Neural crest cell (in vitro differentiated cells): ENCODE measurements around the gene LUC7L. TPM values are rescaled to one million over a fixed set of nuclear protein-coding genes. Genes with fewer than 3 reads are reported as not detected.
A peak's percentile ranks its signal among the peaks of the same experiment; 100 is the strongest.
"Not testable (repeated sequence)": the region's sequence is repeated elsewhere in the genome, so short reads cannot be mapped to it uniquely, and the experiment has no call there.

Source experiments
- DNase-seq: peaks from one replicate; pipeline ENCODE4 v3.0.0; 2021; ENCODE audit warnings: low read depth, mixed read lengths, low spot score
- H3K27ac Mint-ChIP-seq: one replicate; pipeline ENCODE4 v1.8.0; 2021; ENCODE audit warnings: mild to moderate bottlenecking, mixed read lengths; ENCODE audit not compliant: unreplicated experiment
- H3K27me3 Mint-ChIP-seq: 2 replicates; pipeline ENCODE4 v1.8.0; 2021; ENCODE audit warnings: low read depth, mild to moderate bottlenecking, mixed read lengths
- H3K36me3 Mint-ChIP-seq: 2 replicates; pipeline ENCODE4 v1.8.0; 2021; ENCODE audit warnings: low read depth, mild to moderate bottlenecking, mixed read lengths
- H3K4me1 Mint-ChIP-seq: 2 replicates; pipeline ENCODE4 v1.8.0; 2021; ENCODE audit warnings: mixed read lengths
- H3K4me3 Mint-ChIP-seq: one replicate; pipeline ENCODE4 v1.8.0; 2021; ENCODE audit warnings: mild to moderate bottlenecking, mixed read lengths
- H3K9me3 Mint-ChIP-seq: 2 replicates; pipeline ENCODE4 v1.8.0; 2021; ENCODE audit warnings: mixed read lengths
- total RNA-seq: library from RNA; stranded (reverse); gene quantifications from 2 replicates; pipeline ENCODE4 v1.2.1, GENCODE V29; 2021
- TF ChIP-seq, protein P1 (sequence below): fragments of 200-600 bp; sonication (generic); conservative IDR thresholded peaks from 2 replicates; pipeline ENCODE4 v1.5.0; 2021; ENCODE audit warnings: antibody characterized with exemption, mild to moderate bottlenecking

LUC7L gene
- total RNA-seq, 1 donor from 2014 or later, result 177 TPM

DNA sequence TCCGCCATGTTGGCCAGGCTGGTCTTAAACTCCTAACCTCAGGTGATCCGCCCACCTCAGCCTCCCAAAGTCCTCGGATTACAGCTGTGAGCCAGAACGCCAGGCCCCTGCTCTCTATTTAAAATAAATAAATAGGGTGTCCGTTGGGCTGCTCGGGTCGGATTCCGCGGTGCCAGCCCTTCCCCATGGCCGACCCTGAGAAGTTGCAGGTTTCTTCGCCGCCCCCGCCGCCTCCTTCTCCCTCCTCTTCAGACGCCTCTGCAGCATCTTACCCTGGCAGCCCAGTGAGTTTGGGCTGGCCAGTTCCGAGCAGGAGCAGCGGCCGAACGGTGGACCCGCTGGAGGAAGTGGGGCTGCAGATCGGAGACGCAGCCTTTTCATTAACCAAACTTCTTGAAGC is 1.7 kb upstream of the LUC7L start:
- peak overlapping the region; percentile 85 for H3K4me3 Mint-ChIP-seq
- no peaks in the 10 kb centered on the region for H3K27me3 Mint-ChIP-seq
- H3K9me3 Mint-ChIP-seq, result no peaks in the 10 kb centered on the region
- DNase-seq, result no peak
- H3K4me1 Mint-ChIP-seq, result peaks cover 43% of the 10 kb centered on the region
- H3K27ac Mint-ChIP-seq, result no peak overlapping the region
- H3K36me3 Mint-ChIP-seq, result peaks cover 5% of the 10 kb centered on the region
- TF ChIP-seq, protein P1, sequence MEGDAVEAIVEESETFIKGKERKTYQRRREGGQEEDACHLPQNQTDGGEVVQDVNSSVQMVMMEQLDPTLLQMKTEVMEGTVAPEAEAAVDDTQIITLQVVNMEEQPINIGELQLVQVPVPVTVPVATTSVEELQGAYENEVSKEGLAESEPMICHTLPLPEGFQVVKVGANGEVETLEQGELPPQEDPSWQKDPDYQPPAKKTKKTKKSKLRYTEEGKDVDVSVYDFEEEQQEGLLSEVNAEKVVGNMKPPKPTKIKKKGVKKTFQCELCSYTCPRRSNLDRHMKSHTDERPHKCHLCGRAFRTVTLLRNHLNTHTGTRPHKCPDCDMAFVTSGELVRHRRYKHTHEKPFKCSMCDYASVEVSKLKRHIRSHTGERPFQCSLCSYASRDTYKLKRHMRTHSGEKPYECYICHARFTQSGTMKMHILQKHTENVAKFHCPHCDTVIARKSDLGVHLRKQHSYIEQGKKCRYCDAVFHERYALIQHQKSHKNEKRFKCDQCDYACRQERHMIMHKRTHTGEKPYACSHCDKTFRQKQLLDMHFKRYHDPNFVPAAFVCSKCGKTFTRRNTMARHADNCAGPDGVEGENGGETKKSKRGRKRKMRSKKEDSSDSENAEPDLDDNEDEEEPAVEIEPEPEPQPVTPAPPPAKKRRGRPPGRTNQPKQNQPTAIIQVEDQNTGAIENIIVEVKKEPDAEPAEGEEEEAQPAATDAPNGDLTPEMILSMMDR, result no peak

DNA sequence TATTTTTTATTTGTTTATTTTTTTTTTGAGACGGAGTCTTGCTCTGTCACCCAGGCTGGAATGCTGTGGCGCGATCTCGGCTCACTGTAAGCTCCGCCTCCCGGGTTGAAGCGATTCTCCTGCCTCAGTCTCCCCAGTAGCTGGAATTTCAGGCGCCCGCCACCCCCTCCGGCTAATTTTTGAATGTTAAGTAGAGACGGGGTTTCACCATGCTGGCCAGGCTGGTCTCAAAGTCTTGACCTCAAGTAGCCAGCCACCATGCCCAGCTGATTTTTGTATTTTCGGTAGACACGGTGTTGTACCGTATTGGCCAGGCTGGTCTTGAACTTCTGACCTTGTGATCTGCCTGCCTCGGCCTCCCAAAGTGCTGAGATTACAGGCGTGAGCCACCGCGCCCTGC is 1.1 kb upstream of the LUC7L start:
- Mint-ChIP-seq H3K4me3 (peak overlapping the region; percentile 85), H3K4me1 (peaks cover 39% of the 10 kb centered on the region)
- H3K36me3 Mint-ChIP-seq, H3K9me3 Mint-ChIP-seq, DNase-seq, H3K27me3 Mint-ChIP-seq, H3K27ac Mint-ChIP-seq: not testable (repeated sequence)

DNA sequence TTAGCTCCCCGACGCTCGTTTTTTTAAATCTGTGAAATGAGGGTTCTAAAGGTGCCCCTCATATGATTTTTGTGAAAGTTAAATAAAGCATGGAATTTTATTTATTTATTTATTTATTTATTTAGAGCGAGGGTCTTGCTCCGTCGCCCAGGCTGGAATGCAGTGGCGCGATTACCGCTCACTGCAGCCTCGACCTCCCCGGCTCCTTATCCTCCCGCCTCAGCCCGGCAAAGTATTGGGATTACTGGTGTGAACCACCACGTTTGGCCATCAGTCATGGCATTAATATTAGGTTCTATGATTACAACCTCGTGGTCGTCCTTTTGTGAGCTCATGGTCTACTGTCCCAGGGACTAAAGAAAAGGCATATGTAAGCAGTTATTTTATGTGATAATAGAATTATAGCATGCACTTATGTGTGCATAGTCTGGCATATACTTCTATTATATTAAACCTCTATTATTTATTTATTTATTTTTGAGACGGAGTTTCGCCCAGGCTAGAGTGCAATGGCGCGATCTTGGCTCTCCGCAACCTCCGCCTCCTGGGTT is 557 bp upstream of the LUC7L start:
- Mint-ChIP-seq H3K4me3 (peak overlapping the region; percentile 94), H3K27ac (no peak overlapping the region), H3K4me1 (peaks cover 34% of the 10 kb centered on the region), H3K36me3 (peaks cover 7% of the 10 kb centered on the region), H3K27me3 (no peaks in the 10 kb centered on the region), H3K9me3 (no peaks in the 10 kb centered on the region)
- DNase-seq, result no peak
- TF ChIP-seq, protein P1, result no peak

DNA sequence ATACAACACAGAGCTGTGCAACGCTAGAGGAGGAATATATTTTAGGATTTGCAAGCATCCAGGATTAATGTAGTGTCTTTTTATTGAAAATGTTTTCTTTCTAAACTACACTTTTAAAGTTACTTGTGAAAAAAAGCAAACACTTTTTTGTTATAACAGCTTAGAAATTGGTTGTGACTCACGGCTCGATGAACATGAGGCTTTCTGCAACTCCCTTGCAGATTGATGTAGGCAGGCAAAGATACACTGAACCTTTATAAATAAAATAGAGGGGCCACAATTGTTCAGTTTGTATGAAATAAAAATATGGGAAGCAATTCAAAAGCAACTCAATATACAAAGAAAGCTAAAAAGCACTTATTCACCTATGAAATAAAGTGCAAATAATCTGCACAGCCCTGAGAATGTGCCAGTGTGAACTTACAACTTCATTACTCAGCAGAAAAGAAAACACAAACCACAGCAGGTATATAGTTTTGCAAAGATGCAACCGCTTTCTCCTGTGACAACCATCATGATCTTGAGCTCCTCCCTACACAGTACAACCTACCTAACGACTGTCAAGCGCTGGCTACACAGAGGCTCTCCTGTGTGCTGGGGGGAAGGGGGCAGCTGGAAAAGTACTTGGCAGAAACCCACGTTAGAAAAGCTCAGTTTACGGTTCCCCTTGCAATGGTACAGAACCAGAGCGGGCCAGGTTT is 948 bp downstream of the LUC7L start:
- H3K27ac Mint-ChIP-seq, result peak overlapping the region; percentile 98
- peaks cover 7% of the 10 kb centered on the region for H3K36me3 Mint-ChIP-seq
- no peaks in the 10 kb centered on the region for H3K27me3 Mint-ChIP-seq
- peaks cover 29% of the 10 kb centered on the region for H3K4me1 Mint-ChIP-seq
- no peaks in the 10 kb centered on the region for H3K9me3 Mint-ChIP-seq
- H3K4me3 Mint-ChIP-seq, result peak overlapping the region; percentile 94
- TF ChIP-seq, protein P1, result no peak
- DNase-seq, result no peak

DNA sequence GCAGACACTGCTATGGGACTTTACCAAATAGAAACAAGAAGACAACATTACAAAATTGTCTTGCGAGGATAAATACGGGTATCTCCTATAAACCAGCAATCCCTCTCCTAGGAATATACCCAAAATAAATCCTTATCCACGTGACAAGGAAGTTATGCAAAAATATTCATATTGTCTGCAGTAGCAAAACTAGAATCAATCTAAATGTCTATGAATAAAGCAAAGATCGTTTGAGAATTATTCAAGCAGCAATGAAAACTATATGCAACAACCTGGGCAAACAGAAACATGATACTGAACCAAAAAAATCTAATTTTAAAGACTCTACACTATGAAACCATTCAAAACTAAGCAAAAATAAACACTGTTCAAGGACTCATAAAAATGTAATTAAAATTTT is 9.2 kb downstream of the LUC7L start:
- H3K36me3 Mint-ChIP-seq, result peaks cover 5% of the 10 kb centered on the region
- H3K27me3 Mint-ChIP-seq, result no peaks in the 10 kb centered on the region
- H3K4me1 Mint-ChIP-seq, result no peaks in the 10 kb centered on the region
- H3K4me3 Mint-ChIP-seq, result no peak overlapping the region
- no peaks in the 10 kb centered on the region for H3K9me3 Mint-ChIP-seq
- DNase-seq, result no peak
- no peak overlapping the region for H3K27ac Mint-ChIP-seq
- TF ChIP-seq, protein P1, result no peak

DNA sequence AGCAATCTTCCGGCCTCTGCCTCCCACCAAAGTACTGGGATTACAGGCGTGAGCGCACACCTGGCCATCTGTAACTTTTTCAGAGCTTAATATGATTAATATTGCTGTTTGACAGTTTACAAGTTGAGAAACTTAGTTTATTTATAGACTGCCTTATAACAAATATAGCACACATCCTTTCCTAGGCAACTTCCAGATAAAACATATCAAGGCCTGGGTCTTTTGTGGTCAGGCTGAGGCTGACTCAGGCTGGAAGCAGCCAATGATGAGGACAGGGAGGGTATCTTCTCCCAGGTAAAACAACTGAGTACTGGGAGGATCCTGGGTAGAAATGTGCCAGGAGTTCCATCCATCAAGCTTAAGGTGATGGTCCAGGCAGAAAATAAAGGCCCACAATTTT is 16.2 kb downstream of the LUC7L start:
- Mint-ChIP-seq H3K27me3 (no peaks in the 10 kb centered on the region), H3K9me3 (no peaks in the 10 kb centered on the region), H3K36me3 (peaks cover 13% of the 10 kb centered on the region), H3K4me1 (no peaks in the 10 kb centered on the region), H3K27ac (no peak overlapping the region), H3K4me3 (no peak overlapping the region)
- no peak for DNase-seq
- TF ChIP-seq, protein P1, result no peak

DNA sequence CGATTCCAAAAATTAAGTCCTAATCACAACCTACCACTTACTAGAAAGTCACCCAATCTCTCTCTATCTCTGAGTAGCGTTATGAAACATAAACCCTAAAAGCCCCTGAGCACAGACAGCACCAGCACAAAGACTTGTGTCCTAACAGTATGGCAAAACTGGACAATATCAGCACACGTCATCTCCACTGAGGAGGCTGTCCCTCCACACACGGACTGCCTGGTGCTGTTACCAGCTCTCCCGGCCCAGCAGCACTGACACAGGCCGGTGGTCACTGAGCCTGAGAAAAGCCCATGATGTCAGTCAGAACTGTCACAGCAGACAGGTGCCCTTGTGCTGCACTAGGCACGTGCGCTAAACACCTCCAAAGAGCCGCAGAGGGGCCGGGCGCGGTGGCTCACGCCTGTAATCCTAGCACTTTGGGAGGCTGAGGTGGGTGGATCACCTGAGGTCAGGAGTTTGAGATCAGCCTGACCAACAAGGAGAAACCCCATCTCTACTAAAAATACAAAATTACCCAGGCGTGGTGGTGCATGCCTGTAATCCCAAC is 17.5 kb downstream of the LUC7L start:
- H3K36me3 Mint-ChIP-seq, result peaks cover 13% of the 10 kb centered on the region
- DNase-seq, H3K9me3 Mint-ChIP-seq, H3K4me1 Mint-ChIP-seq, H3K27ac Mint-ChIP-seq, H3K27me3 Mint-ChIP-seq, H3K4me3 Mint-ChIP-seq: not testable (repeated sequence)

DNA sequence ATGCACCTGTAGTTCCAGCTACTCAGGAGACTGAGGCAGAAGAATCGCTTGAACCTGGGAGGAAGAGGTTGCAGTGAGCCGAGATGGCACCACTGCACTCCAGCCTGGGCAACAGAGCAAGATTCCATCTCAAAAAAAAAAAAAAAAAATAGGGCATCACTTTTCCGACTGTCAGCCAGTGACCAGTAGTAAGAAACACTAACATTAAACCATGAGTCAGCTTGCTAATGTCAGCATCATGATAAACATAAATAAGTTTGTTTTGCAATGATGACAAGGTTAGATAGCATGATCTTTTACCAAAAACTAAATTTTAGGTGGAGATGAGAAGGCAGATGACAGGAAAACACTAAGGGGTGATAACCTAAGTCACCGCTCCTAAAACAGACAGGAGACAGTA is 19.9 kb downstream of the LUC7L start:
- H3K4me3 Mint-ChIP-seq, DNase-seq, H3K9me3 Mint-ChIP-seq, H3K36me3 Mint-ChIP-seq, H3K27me3 Mint-ChIP-seq, H3K4me1 Mint-ChIP-seq, H3K27ac Mint-ChIP-seq: not testable (repeated sequence)

DNA sequence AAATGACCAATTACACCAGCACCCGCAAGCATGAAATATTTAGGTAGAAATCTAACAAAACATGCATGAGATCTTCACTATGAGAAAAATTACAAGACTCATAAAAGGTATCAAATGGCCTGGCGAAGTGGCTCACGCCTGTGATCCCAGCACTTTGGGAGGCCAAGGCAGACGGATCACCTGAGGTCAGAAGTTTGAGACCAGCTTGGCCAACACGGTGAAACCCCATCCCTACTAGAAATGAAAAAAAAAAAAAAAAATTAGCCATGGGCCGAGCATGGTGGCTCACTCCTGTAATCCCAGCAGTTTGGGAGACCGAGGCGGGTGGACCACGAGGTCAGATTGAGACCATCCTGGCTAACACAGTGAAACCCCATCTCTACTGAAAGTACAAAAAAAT is 25.2 kb downstream of the LUC7L start:
- H3K27me3 Mint-ChIP-seq, H3K4me3 Mint-ChIP-seq, H3K27ac Mint-ChIP-seq, DNase-seq, H3K4me1 Mint-ChIP-seq, H3K9me3 Mint-ChIP-seq: not testable (repeated sequence)
- peaks cover 16% of the 10 kb centered on the region for H3K36me3 Mint-ChIP-seq
